Fibroblast of skin of right biceps (primary cell): ENCODE results near the gene ANKRD11.
"Not testable (repeated sequence)": the region's sequence is repeated elsewhere in the genome, so short reads cannot be mapped to it uniquely, and the experiment has no call there.

Experiments used
- DNase-seq: peaks from one replicate; pipeline ENCODE4 v3.0.0-alpha.2; 2013

ANKRD11 gene

DNA sequence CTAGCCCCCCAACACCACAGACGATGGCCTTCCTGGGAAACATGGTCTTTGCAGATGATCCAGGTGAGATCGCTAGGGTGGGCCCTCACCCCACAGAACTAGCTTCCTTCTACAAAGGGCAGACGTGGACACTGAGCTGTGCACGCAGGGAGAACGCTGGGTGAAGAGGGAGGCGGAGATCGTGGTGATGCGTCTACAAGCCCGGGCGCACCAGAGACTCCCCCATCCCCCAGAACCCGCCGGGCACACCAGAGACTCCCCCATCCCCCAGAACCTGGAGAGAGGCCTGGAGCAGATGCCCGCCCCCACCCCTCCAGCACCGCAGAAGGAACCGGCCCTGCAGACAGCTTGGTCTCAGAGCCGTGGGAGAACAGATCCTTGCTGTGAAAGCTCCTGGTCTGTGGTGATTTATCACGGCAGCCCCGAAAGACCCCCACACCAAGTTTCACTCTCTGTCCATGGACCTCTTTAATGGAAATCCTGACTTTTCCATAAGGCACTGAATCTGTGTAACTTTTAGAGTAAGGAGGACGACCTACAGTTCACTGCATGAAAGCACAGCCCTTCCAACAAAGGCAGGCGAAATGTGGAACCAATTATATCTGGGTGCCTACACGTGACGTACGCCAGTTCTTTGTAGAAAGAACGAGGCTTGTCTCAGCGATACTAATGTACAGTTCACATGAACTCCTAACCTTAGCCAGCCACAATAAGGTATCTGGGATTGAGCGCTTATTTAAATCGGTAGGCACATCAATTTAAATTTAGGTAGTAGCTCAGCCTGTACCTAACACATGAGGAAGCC, 88.5 kb downstream of the ANKRD11 start:
- DNase-seq: peak; percentile 78

- DNase-seq: no peak
Observed at GRCh38 chr16:89401205-89401604, 89.2 kb downstream of the ANKRD11 start.

GRCh38 chr16:89400740-89401139, 89.6 kb downstream of the ANKRD11 start:
- DNase-seq: no peak

DNA sequence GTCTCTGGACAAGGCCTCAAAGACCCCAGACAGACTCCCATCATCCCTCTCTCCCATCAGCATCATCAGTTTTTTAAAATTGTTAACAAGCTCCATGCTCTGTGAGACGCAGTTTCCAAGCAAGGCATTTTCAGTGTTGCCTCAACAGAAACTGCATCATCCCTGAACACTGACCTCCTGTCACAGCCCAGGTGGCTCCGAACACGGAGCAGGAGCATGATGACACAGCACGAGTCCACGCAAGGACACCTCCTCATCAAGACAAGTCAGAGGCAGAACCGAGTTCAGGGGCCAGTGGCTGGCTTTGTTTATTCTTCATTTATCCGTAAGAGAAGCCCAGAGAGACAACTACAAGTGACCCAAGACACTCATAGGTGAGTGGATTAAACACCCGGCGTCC, 91.4 kb downstream of the ANKRD11 start:
- DNase-seq: no peak

DNA sequence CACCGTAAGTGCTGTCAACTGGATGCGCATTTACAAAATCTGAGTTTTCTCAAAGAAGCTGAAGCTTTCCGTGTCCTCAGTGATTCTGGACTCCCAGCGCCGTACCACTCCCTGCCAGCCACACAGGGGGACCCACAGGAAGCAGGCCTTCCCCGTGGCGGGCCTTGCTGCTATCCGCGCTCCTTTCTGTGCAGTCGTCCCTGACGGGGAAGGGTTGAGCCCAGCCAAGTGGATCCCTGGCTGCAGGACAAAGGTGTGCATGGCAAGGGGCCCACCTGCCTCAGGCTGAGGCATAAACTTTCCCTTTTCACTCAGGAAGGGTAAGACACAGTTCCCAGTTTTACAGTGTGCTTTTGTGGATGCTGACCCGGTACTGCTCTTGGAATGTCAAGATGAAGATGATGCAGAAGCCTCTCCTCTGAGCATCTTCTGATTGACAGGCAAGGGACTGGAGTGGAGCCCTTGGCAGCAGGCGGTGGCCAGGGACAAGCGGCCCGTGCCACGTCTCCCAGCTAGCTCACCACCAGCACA, 93.0 kb downstream of the ANKRD11 start:
- DNase-seq: no peak

GRCh38 chr16:89396156-89396555, 94.2 kb downstream of the ANKRD11 start:
- DNase-seq: no peak

DNA sequence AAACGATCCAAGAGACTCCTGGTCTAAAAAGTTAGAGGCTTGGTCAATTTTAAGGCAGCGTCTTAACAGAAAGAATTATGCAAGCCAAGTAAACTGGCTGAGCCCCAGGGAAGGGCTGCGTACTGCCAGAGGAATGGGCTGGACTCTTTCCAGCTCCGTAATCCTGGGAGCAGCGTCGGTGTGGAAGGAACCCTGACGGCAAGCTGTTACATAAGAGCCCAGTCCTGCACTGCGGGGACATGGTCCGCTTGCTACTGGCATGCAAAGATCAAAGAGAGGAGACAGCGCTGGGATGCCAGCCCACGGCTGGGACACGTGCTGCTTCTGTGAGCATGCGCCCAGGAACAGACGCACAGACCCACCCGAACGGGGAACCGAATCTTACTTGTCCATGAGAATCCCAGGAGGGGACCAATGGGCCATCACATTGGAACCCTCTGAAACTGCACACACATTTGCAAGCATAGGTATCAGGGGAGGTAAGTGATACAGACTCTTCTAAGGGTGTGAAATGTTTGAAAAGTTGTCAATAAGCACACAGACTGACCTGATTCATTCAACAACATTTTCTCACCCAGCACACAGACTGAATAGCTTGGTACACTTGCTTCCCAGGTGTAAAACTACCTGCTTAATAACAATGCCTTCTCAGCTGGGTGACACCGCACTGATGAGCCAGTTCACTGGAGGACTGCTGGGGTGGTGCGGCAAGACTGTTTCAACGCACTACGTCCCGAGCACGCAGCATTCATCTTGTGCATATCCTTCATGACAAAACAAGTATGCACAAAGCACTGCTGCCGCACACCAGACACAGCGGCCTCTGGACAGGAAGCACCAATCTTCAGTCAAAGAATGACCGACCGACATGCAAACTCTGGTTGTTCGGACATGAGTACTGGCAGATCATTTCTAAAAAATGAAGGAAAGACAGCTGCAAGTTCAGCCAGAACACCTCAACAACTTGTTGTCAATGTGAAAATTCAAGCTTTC, 94.9 kb downstream of the ANKRD11 start:
- DNase-seq: peak; percentile 96

GRCh38 chr16:89393738-89394406, 96.5 kb downstream of the ANKRD11 start:
- DNase-seq: no peak

GRCh38 chr16:89392881-89393737, 97.3 kb downstream of the ANKRD11 start:
- no peak for DNase-seq

GRCh38 chr16:89390224-89390583, 100.2 kb downstream of the ANKRD11 start:
- DNase-seq: not testable (repeated sequence)

GRCh38 chr16:89389504-89390223, 100.7 kb downstream of the ANKRD11 start:
- DNase-seq: not testable (repeated sequence)

- no peak for DNase-seq
Observed at GRCh38 chr16:89388536-89388935, 101.8 kb downstream of the ANKRD11 start.

- DNase-seq: no peak
Observed at GRCh38 chr16:89386306-89387185, 103.8 kb downstream of the ANKRD11 start.

DNA sequence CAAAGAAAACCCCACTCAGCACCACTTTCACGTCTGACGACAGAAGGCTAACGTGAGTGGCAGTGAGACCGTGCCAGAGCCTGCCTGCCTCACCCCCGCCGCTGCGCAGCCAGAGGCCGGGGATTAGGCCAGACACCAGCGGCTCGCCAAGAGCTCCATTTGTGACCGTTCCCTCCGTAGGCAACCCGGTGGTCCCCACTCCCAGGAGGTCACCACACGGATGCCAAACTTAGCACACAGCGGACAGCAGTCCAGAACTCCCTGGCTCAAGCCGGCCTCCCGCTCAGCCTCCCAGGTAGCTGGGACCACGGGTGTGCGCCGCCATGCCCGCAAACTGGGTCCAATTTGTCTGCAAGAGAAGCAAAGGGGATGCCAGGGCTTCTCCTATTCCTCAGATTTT, 104.6 kb downstream of the ANKRD11 start:
- no peak for DNase-seq

DNA sequence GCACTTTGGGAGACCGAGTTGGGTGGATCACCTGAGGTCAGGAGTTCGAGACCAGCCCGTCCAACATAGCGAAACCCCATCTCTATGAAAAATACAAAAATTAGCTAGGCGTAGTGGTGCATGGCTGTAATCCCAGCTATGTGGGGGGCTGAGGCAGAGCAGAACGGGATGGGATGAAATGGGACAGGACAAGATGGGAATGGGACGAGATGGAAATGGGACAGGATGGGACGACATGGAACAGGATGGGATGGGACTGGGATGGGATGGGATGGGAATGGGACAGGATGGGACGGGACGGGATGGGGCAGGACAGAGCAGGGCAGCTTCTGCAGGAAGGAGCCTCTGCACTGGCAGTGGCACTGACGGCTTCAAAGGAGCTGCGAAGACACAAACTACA, 106.1 kb downstream of the ANKRD11 start:
- DNase-seq: no peak

GRCh38 chr16:89383095-89384003, 107.0 kb downstream of the ANKRD11 start:
- DNase-seq: no peak

DNA sequence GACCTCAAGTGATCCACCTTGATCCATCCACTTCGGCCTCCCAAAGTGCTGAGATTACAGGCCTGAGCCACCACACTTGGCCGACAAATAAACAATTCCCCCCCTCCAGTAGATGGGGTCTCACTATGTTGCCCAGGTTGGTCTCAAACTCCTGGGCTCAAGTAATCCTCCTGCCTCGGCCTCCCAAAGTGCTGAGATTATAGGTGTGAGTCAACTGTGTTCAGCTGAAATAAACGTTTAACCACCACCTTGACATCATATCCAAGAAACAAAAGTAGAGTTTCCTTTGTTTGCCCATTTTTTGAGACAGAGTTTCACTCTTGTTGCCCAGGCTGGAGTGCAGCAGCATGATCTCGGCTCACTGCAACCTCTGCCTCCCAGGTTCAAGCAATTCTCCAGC, 107.8 kb downstream of the ANKRD11 start:
- DNase-seq: not testable (repeated sequence)

DNA sequence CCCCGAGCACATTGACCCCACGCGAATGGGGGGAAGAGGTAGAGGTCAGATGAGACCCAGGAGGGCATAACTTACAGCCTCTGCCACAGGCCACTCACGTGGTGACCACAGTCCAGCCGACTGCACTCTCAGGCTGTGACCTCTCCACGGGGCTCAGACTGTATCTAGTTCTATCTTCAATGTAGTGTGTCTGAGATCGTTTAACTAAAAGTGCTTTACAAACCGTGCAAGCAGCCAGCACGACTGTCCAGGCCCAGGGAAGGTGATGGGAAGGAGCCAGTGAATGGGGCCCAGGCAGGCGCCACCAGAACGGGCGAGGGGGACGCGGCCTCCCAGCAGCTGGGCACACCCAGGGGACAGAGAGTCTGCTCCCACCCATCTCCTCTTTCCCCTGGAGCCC, 108.6 kb downstream of the ANKRD11 start:
- DNase-seq: no peak

DNA sequence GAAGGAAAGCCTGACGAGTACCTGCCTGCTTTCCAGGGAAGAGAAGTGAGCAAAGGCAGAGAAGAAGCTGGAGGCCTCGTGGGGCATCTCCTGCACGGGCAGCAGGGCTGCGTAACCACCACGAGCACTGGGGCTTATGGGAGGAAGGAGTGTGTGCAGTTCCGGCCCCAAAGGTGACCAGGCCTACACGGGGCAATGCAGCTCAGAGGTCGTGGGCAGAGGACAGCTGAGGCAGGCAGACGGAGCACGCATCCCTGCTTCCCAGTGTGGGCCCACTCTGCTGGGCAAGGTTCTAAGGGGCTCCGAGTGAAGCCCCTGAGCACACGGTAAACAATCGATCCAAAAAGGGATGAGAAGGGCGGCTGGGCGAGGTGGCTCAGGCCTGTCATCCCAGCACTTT, 109.7 kb downstream of the ANKRD11 start:
- DNase-seq: no peak
